ENCODE results near the gene RIMS4. TPM values are rescaled to one million over a fixed set of nuclear protein-coding genes. Genes with fewer than 3 reads are reported as not detected.

The RIMS4 gene
- total and polyA plus RNA-seq, 2 of the 8 experiments (the other 6 are each of a cell fraction or from before 2014, with no cell fraction given), result 13.3 to 44.2 TPM

GRCh38 chr20:44769481-44769863, 40.9 kb downstream of the RIMS4 start:
- WGBS, 2 experiments (ENCODE audit: extremely low coverage in 1 of 2, insufficient coverage in 1 of 2, insufficient read length in 1 of 2, insufficient replicate concordance in 2 of 2, low coverage in 1 of 2, low lambda C conversion rate in 2 of 2, missing lambda C conversion rate in 1 of 2), result 88% methylated on average over 5 of the region's 5 CpGs; no CpG with 5 or more reads in 1 of the 2 experiments
- DNase-seq (ENCODE audit: low read depth in 1 of 2, low spot score in 2 of 2) (no peak), FAIRE-seq (no peak)
- Histone ChIP-seq H3K23ac (ENCODE audit: insufficient read length) (no peak overlapping the region), H3K9me3 (ENCODE audit: insufficient read depth in 2 of 2, low read depth in 1 of 2, low read length in 1 of 2) (no peaks in the 10 kb centered on the region), H3K27ac (ENCODE audit: low read depth, low read length) (no peak overlapping the region), H3K4me3 (ENCODE audit: extremely low read depth in 1 of 4, insufficient read depth in 2 of 4, low read depth in 3 of 4, low read length in 4 of 4) (no peak overlapping the region), H4K5ac (ENCODE audit: insufficient read length, low read depth, low read length) (no peak overlapping the region), H3K23me2 (ENCODE audit: low read depth, low read length) (no peaks in the 10 kb centered on the region), H2BK20ac (ENCODE audit: low read length) (no peak overlapping the region), H2BK5ac (ENCODE audit: low read depth, low read length) (no peak overlapping the region), H3K79me1 (ENCODE audit: low read depth, low read length) (no peaks in the 10 kb centered on the region; the same call in 1 of the 2 replicates), H3K4me2 (ENCODE audit: insufficient read depth in 1 of 2, low read depth in 2 of 2, low read length in 2 of 2) (no peak overlapping the region), H3K27me3 (replicated peaks in 1 of 4; ENCODE audit: control insufficient read depth in 3 of 4, extremely low read depth in 1 of 4, insufficient read depth in 3 of 4, low read length in 3 of 4) (no peaks in the 10 kb centered on the region), H3K18ac (ENCODE audit: extremely low read depth, low read length) (no peak overlapping the region), H2BK12ac (ENCODE audit: low read depth, low read length) (no peak overlapping the region), H3K14ac (ENCODE audit: insufficient read length) (no peak overlapping the region), H3K4me1 (replicated peaks in 1 of 4; ENCODE audit: control insufficient read depth in 3 of 4, insufficient read depth in 4 of 4, low read length in 3 of 4) (peaks cover 0 to 7% (median 0%) of the 10 kb centered on the region in 4 experiments; a peak in 4 of 7 replicates), H4K20me1 (replicated peaks in 1 of 2; ENCODE audit: control insufficient read depth in 1 of 2, insufficient read depth in 2 of 2, low read length in 2 of 2) (peaks cover 0 to 9% of the 10 kb centered on the region in 2 experiments), H4K91ac (replicated peaks; ENCODE audit: insufficient read length, low read length) (no peak overlapping the region), H2AFZ (ENCODE audit: low read length) (no peak overlapping the region), H3K56ac (replicated peaks; ENCODE audit: insufficient read length, low read depth, low read length) (no peak overlapping the region), H2BK120ac (replicated peaks; ENCODE audit: low read depth, low read length) (no peak overlapping the region), H3K36me3 (ENCODE audit: control insufficient read depth in 2 of 4, insufficient read depth in 4 of 4, low read length in 3 of 4) (no peaks in the 10 kb centered on the region; a peak in 1 of 8 replicates), H3K79me2 (ENCODE audit: control insufficient read depth in 1 of 2, insufficient read depth in 2 of 2, low read length in 2 of 2) (no peaks in the 10 kb centered on the region), H2BK15ac (ENCODE audit: low read length) (no peak overlapping the region), H2AK5ac (ENCODE audit: low read depth, low read length) (no peak overlapping the region), H3K4ac (replicated peaks; ENCODE audit: insufficient read length, low read depth, low read length) (no peak overlapping the region), H3K9ac (replicated peaks in 1 of 4; ENCODE audit: extremely low read depth in 1 of 4, low read depth in 3 of 4, low read length in 3 of 4) (no peak overlapping the region), H4K8ac (ENCODE audit: extremely low read depth, insufficient read depth, low read length) (no peak overlapping the region)
- POLR2A ChIA-PET (ENCODE audit: partially characterized antibody), result no interaction called here
- TF ChIP-seq KDM4A (IDR thresholded peaks at IDR 0.05; ENCODE audit: low read depth, low read length, severe bottlenecking) (no peak), TCF12 (IDR thresholded peaks at IDR 0.05; ENCODE audit: low read depth, low read length) (no peak), KDM5A (IDR thresholded peaks at IDR 0.05; ENCODE audit: low read length) (no peak), TAF7 (optimal IDR thresholded peaks at IDR 0.05; ENCODE audit: borderline replicate concordance, low read depth, low read length) (no peak), FOSL1 (IDR thresholded peaks at IDR 0.05; ENCODE audit: insufficient read depth, low read depth, low read length) (no peak)
- CTCF ChIA-PET (ENCODE audit: partially characterized antibody), result interaction anchor here (0.5 to 17.1 kb wide), 7 partner anchors 11 to 52 kb away, joined by 3 to 256 read pairs (median 3); partner anchors contain the start of gene KCNK15

Data from H1 (cell line).